SK-N-SH (cell line): ENCODE measurements around the gene OLFML1. TPM values are rescaled to one million over a fixed set of nuclear protein-coding genes. Genes with fewer than 3 reads are reported as not detected.

Experiments
- CTCF ChIA-PET: fragments of 300-600, 350-600 bp; formaldehyde crosslinking; extraction: SDS; loops from one replicate; lab custom pipeline; 2021; lab: Yijun Ruan, JAX
- POLR2A ChIA-PET: fragments of 350-600 bp; sonication (Branson Sonifier 250); formaldehyde crosslinking; extraction: SDS; loops from one replicate; lab custom pipeline; 2020; ENCODE audit warnings: antibody characterized with exemption, inconsistent platforms; lab: Yijun Ruan, JAX
- DNase-seq: peaks from one replicate; pipeline ENCODE4 v3.0.0; 2012
- H2AFZ ChIP-seq: fragments of 200-600 bp; sonication (generic); 2 replicates; pipeline ENCODE4 v1.8.1; 2016; ENCODE audit warnings: antibody characterized with exemption, mild to moderate bottlenecking, low read depth
- H3F3A ChIP-seq: fragments of 200-600 bp; sonication (generic); replicated peaks from 2 replicates; pipeline ENCODE3; 2016; ENCODE audit warnings: antibody characterized with exemption, mild to moderate bottlenecking; ENCODE audit not compliant: insufficient read depth
- H3K27ac ChIP-seq, 2 experiments: fragments of 200-500 bp in 1 of 2; fragments of 200-600 bp in 1 of 2; sonication (Bioruptor generic) in 1 of 2; sonication (generic), shearing (Covaris generic) in 1 of 2; 2 replicates each; pipeline versions ENCODE4 v1.5.1 to v1.6.1; 2014 to 2016; ENCODE audit warnings: low read depth in 2 of 2, inconsistent platforms in 1 of 2, low read length in 1 of 2, mild to moderate bottlenecking in 1 of 2, mixed read lengths in 1 of 2
- H3K27me3 ChIP-seq: fragments of 200-600 bp; sonication (generic), shearing (Covaris generic); 2 replicates; pipeline ENCODE4 v1.6.1; 2016; ENCODE audit warnings: mixed run types; ENCODE audit not compliant: insufficient read depth
- H3K36me3 ChIP-seq, 2 experiments: fragments of 200-500 bp in 1 of 2; fragments of 200-600 bp in 1 of 2; sonication (Bioruptor generic) in 1 of 2; sonication (generic) in 1 of 2; replicated peaks in 1 of 2; 2 replicates each; pipeline versions ENCODE3 to v1.5.1; 2014 to 2016; ENCODE audit warnings: low read length in 1 of 2, mild to moderate bottlenecking in 1 of 2; ENCODE audit not compliant: insufficient read depth in 2 of 2, control insufficient read depth in 1 of 2
- H3K4me1 ChIP-seq, 2 experiments: fragments of 200-500 bp in 1 of 2; fragments of 200-600 bp in 1 of 2; sonication (Bioruptor generic) in 1 of 2; sonication (generic), shearing (Covaris generic) in 1 of 2; 2 replicates each; pipeline versions ENCODE4 v1.5.1 to v1.6.1; 2014 to 2016; ENCODE audit warnings: low read depth in 1 of 2, low read length in 1 of 2, mixed run types in 1 of 2; ENCODE audit not compliant: insufficient read depth in 2 of 2, control insufficient read depth in 1 of 2
- H3K4me2 ChIP-seq: fragments of 200-600 bp; sonication (generic), shearing (Covaris generic); 2 replicates; pipeline ENCODE4 v1.6.1; 2017; ENCODE audit warnings: mixed run types
- H3K4me3 ChIP-seq, 2 experiments: fragments of 200-500 bp in 1 of 2; fragments of 200-600 bp in 1 of 2; sonication (Bioruptor generic) in 1 of 2; sonication (generic), shearing (Covaris generic) in 1 of 2; 2 replicates each; pipeline versions ENCODE4 v1.5.1 to v1.8.1; 2014 to 2016; ENCODE audit warnings: low read depth in 2 of 2, inconsistent platforms in 1 of 2, low read length in 1 of 2, mild to moderate bottlenecking in 1 of 2, mixed read lengths in 1 of 2, moderate library complexity in 1 of 2
- H3K79me2 ChIP-seq: fragments of 200-600 bp; sonication (generic); 2 replicates; pipeline ENCODE4 v1.8.1; 2017; ENCODE audit warnings: mild to moderate bottlenecking; ENCODE audit not compliant: insufficient read depth
- H3K9ac ChIP-seq: fragments of 200-600 bp; sonication (generic); 2 replicates; pipeline ENCODE4 v1.6.1; 2017; ENCODE audit warnings: mixed run types
- H3K9me2 ChIP-seq: fragments of 200-600 bp; sonication (generic); 2 replicates; pipeline ENCODE4 v1.6.1; 2017; ENCODE audit warnings: mixed run types
- H3K9me3 ChIP-seq: fragments of 200-600 bp; sonication (generic); 2 replicates; pipeline ENCODE4 v1.6.1; 2017; ENCODE audit warnings: mixed run types, mild to moderate bottlenecking, moderate library complexity
- H4K20me1 ChIP-seq: fragments of 200-600 bp; sonication (generic); 2 replicates; pipeline ENCODE4 v1.6.1; 2017; ENCODE audit warnings: mild to moderate bottlenecking, mixed run types; ENCODE audit not compliant: insufficient read depth
- CHD2 ChIP-seq: fragments of 150-350 bp; IDR thresholded peaks from 2 replicates; pipeline ENCODE4 v1.6.1; 2018; ENCODE audit warnings: low read length; ENCODE audit not compliant: partially characterized antibody
- CTCF ChIP-seq: fragments of 200-600 bp; sonication (generic); IDR thresholded peaks from 2 replicates; pipeline ENCODE4 v1.6.1; 2017; ENCODE audit warnings: antibody characterized with exemption, mild to moderate bottlenecking, moderate library complexity
- ELF1 ChIP-seq: IDR thresholded peaks from 2 replicates; pipeline ENCODE4 v1.4.0; 2012
- EP300 ChIP-seq, 2 experiments: IDR thresholded peaks; 2 replicates each; pipeline versions ENCODE4 v1.4.0 to v1.6.1; 2012; ENCODE audit warnings: borderline replicate concordance in 1 of 2, low read depth in 1 of 2, low read length in 1 of 2
- EZH2phosphoT487 ChIP-seq: fragments of 200-600 bp; sonication (generic); IDR thresholded peaks from 2 replicates; pipeline ENCODE4 v1.6.1; 2017; ENCODE audit warnings: low read depth, mixed run types, mild to moderate bottlenecking, antibody characterized with exemption, moderate library complexity, borderline replicate concordance
- FOSL2 ChIP-seq: IDR thresholded peaks from 2 replicates; pipeline ENCODE4 v1.4.0; 2012; ENCODE audit warnings: low read depth, mild to moderate bottlenecking, moderate library complexity, borderline replicate concordance
- FOXJ3 ChIP-seq: sonication (generic); formaldehyde crosslinking; IDR thresholded peaks from 2 replicates; pipeline ENCODE4 v1.5.1; 2020; ENCODE audit warnings: mild to moderate bottlenecking, missing genetic modification reagents
- MAX ChIP-seq: IDR thresholded peaks from 2 replicates; pipeline ENCODE4 v1.4.0; 2012; ENCODE audit warnings: low read depth
- MEF2A ChIP-seq: IDR thresholded peaks from 2 replicates; pipeline ENCODE4 v1.4.0; 2012; ENCODE audit warnings: low read depth, borderline replicate concordance
- NFIC ChIP-seq: IDR thresholded peaks from 2 replicates; pipeline ENCODE4 v1.4.0; 2012; ENCODE audit warnings: borderline replicate concordance
- PBX3 ChIP-seq: IDR thresholded peaks from 2 replicates; pipeline ENCODE4; 2012
- POLR2AphosphoS5 ChIP-seq: IDR thresholded peaks from 2 replicates; pipeline ENCODE4 v1.6.1; 2012; ENCODE audit warnings: low read depth, low read length
- RAD21 ChIP-seq: IDR thresholded peaks from 2 replicates; pipeline ENCODE4 v1.6.1; 2012; ENCODE audit warnings: mild to moderate bottlenecking, low read length
- RCOR1 ChIP-seq: fragments of 150-350 bp; IDR thresholded peaks from 2 replicates; pipeline ENCODE4 v1.6.1; 2017; ENCODE audit warnings: antibody characterized with exemption, low read length
- REST ChIP-seq: IDR thresholded peaks from 2 replicates; pipeline ENCODE4 v1.6.1; 2012; ENCODE audit warnings: mild to moderate bottlenecking, low read depth, low read length, moderate library complexity
- RFX5 ChIP-seq: IDR thresholded peaks from 2 replicates; pipeline ENCODE4 v1.6.1; 2012; ENCODE audit warnings: mild to moderate bottlenecking, improper control_type of control experiment, low read length
- SIN3A ChIP-seq: IDR thresholded peaks from 2 replicates; pipeline ENCODE4 v1.6.1; 2012; ENCODE audit warnings: low read depth, mild to moderate bottlenecking, low read length, moderate library complexity, borderline replicate concordance
- TAF1 ChIP-seq: IDR thresholded peaks from 2 replicates; pipeline ENCODE4 v1.6.1; 2012; ENCODE audit warnings: low read depth, mild to moderate bottlenecking, low read length, moderate library complexity, borderline replicate concordance
- TCF12 ChIP-seq: IDR thresholded peaks from 2 replicates; pipeline ENCODE4 v1.4.0; 2012
- USF2 ChIP-seq: fragments of 150-350 bp; IDR thresholded peaks from 2 replicates; pipeline ENCODE4 v1.6.1; 2017; ENCODE audit warnings: antibody characterized with exemption, low read length, low read depth, borderline replicate concordance
- WGBS: methylation state at CpG from one replicate; pipeline ENCODE4 v1.1.6; 2017; ENCODE audit warnings: low lambda C conversion rate; 5-methylcytosine and 5-hydroxymethylcytosine counted together
- polyA plus RNA-seq, 3 experiments: library from polyadenylated mRNA; depleted of rRNA; stranded (reverse); fragments of >200 nt; gene quantifications; 2 replicates each; pipeline ENCODE4 v1.2.3, GENCODE V29; 2012

The OLFML1 gene
- polyA plus RNA-seq (2012; rRNA removed): not detected in 2 replicates
- 0.04 TPM in 1 of 2 replicates, not detected in the other for polyA plus RNA-seq (2012; cell fraction: cytosol; rRNA removed)
- polyA plus RNA-seq (2012; cell fraction: nucleus; rRNA removed): 0.02 TPM in 1 of 2 replicates, not detected in the other

- Histone ChIP-seq H3K4me3 (no peak within 1 kb of the TSS), H3K9ac (no peak within 1 kb of the TSS), H4K20me1 (no peaks in the 10 kb centered on the region), H3K9me3 (no peaks in the 10 kb centered on the region), H3K9me2 (no peaks in the 10 kb centered on the region), H3K27me3 (no peaks in the 10 kb centered on the region), H3K4me2 (no peak within 1 kb of the TSS), H3K4me1 (peaks cover 0 to 2% of the 10 kb centered on the region in 2 experiments; a peak in 1 of 4 replicates), H3F3A (no peaks in the 10 kb centered on the region), H3K27ac (no peak within 1 kb of the TSS), H2AFZ (no peak within 1 kb of the TSS), H3K79me2 (no peaks in the 10 kb centered on the region), H3K36me3 (no peaks in the 10 kb centered on the region)
- DNase-seq: no peak
- CTCF ChIA-PET: interaction anchor here (0.6 to 1.9 kb wide), 6 partner anchors 12 to 86 kb away, joined by 3 to 4 read pairs (median 4); partner anchors contain the start of gene PPFIBP2
- TF ChIP-seq POLR2AphosphoS5 (no peak), MEF2A (no peak), ELF1 (no peak), EZH2phosphoT487 (no peak), CTCF (no peak), CHD2 (no peak), TCF12 (no peak), REST (no peak), PBX3 (no peak), EP300 (IDR thresholded peaks at IDR 0.05; ENCODE audit: borderline replicate concordance in 1 of 2, low read depth in 1 of 2, low read length in 1 of 2) (no peak), USF2 (no peak), FOXJ3 (CRISPR knock-in tag) (no peak), MAX (no peak), TAF1 (no peak), RFX5 (no peak), NFIC (no peak), SIN3A (no peak), FOSL2 (no peak), RCOR1 (no peak), RAD21 (no peak)
- WGBS: 60% methylated on average over 14 of the region's 15 CpGs
- POLR2A ChIA-PET: no interaction called here
These were observed at the start of gene OLFML1 for GRCh38 chr11:7485186-7486097. OLFML1 (plus strand) TSS chr11:7485506; CDS start chr11:7485876, 370 bp downstream.
